BJ (cell line): ENCODE measurements around the gene ZNF497. TPM values are rescaled to one million over a fixed set of nuclear protein-coding genes. Genes with fewer than 3 reads are reported as not detected.
"Not testable (repeated sequence)": the region's sequence is repeated elsewhere in the genome, so short reads cannot be mapped to it uniquely, and the experiment has no call there.

Experiments used
- CTCF ChIA-PET: fragments of 350-600 bp; formaldehyde crosslinking; extraction: SDS; loops from one replicate; lab custom pipeline; 2021; ENCODE audit warnings: antibody characterized with exemption, inconsistent platforms; lab: Yijun Ruan, JAX
- POLR2A ChIA-PET: fragments of 300-600 bp; sonication (Branson Sonifier 250); formaldehyde crosslinking; extraction: SDS; loops from one replicate; lab custom pipeline; 2021; ENCODE audit warnings: antibody characterized with exemption; lab: Charles Lee
- DNase-seq: peaks from one replicate; pipeline ENCODE4 v3.0.0-alpha.2; 2011; ENCODE audit warnings: low read depth
- H3K27me3 ChIP-seq: 2 replicates; pipeline ENCODE4 v1.6.0; 2011; ENCODE audit warnings: low read length; ENCODE audit not compliant: control insufficient read depth, insufficient read depth
- H3K36me3 ChIP-seq: 2 replicates; pipeline ENCODE4 v1.5.1; 2011; ENCODE audit warnings: low read length; ENCODE audit not compliant: control insufficient read depth, insufficient read depth
- H3K4me3 ChIP-seq: 2 replicates; pipeline ENCODE4 v1.5.1; 2011; ENCODE audit warnings: low read depth, mild to moderate bottlenecking, control low read depth, low read length
- polyA plus RNA-seq: library from polyadenylated mRNA; depleted of rRNA; stranded (reverse); fragments of >200 nt; gene quantifications from 2 replicates; pipeline ENCODE4 v1.2.3, GENCODE V29; 2011
- TF ChIP-seq, protein P1 (sequence below): IDR thresholded peaks from 2 replicates; pipeline ENCODE4 v1.5.1; 2011; ENCODE audit warnings: low read depth, mild to moderate bottlenecking, control low read depth, inconsistent platforms, low read length, moderate library complexity; ENCODE audit not compliant: insufficient read depth

The ZNF497 gene
- polyA plus RNA-seq, 1 experiment = 0.20 TPM

DNA sequence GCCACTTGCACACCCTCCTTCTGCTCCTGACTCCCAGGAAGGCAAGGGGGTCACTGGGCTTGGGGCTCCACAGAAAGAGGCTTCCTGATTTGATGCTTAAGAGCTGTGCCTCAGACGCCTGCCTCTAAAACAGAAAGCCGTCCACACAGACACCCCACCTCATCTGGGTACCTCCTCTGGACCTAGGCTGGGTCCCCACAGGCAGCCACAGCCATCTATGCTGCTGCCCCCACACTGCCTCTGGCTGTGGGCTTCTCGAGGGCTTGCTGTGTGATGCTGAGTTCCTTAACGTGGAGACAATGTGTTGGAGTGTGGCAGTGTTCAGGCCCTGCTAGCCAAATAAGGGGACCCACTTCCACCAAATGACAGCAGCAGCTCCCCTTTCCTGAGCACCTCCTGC, 44.3 kb downstream of the ZNF497 start:
- ChIA-PET CTCF (interaction anchor here (0.9 kb wide), 1 partner anchor 202 kb away, joined by 3 read pairs; the partner anchor contains the start of gene ZBTB45), POLR2A (no interaction called here)
- no peaks in the 10 kb centered on the region for H3K27me3 ChIP-seq
- no peak overlapping the region for H3K4me3 ChIP-seq
- no peaks in the 10 kb centered on the region for H3K36me3 ChIP-seq
- DNase-seq = no peak
- TF ChIP-seq, protein P1, sequence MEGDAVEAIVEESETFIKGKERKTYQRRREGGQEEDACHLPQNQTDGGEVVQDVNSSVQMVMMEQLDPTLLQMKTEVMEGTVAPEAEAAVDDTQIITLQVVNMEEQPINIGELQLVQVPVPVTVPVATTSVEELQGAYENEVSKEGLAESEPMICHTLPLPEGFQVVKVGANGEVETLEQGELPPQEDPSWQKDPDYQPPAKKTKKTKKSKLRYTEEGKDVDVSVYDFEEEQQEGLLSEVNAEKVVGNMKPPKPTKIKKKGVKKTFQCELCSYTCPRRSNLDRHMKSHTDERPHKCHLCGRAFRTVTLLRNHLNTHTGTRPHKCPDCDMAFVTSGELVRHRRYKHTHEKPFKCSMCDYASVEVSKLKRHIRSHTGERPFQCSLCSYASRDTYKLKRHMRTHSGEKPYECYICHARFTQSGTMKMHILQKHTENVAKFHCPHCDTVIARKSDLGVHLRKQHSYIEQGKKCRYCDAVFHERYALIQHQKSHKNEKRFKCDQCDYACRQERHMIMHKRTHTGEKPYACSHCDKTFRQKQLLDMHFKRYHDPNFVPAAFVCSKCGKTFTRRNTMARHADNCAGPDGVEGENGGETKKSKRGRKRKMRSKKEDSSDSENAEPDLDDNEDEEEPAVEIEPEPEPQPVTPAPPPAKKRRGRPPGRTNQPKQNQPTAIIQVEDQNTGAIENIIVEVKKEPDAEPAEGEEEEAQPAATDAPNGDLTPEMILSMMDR = no peak

GRCh38 chr19:58317476-58318072, 45.0 kb downstream of the ZNF497 start:
- ChIA-PET POLR2A (no interaction called here), CTCF (no interaction called here)
- TF ChIP-seq, protein P1 = no peak
- no peak for DNase-seq
- Histone ChIP-seq H3K36me3 (no peaks in the 10 kb centered on the region), H3K4me3 (no peak overlapping the region), H3K27me3 (no peaks in the 10 kb centered on the region)

- Histone ChIP-seq H3K4me3 (no peak overlapping the region), H3K27me3 (no peaks in the 10 kb centered on the region), H3K36me3 (no peaks in the 10 kb centered on the region; the same call in 1 of the 2 replicates)
- TF ChIP-seq, protein P1 = no peak
- ChIA-PET CTCF (no interaction called here), POLR2A (no interaction called here)
- DNase-seq = no peak
Observed at GRCh38 chr19:58315580-58315979, 47.0 kb downstream of the ZNF497 start.

- H3K4me3 ChIP-seq = no peak overlapping the region
- no peaks in the 10 kb centered on the region for H3K27me3 ChIP-seq
- ChIA-PET CTCF (no interaction called here), POLR2A (no interaction called here)
- TF ChIP-seq, protein P1 = no peak
- peaks cover 3% of the 10 kb centered on the region for H3K36me3 ChIP-seq
- no peak for DNase-seq
Observed at GRCh38 chr19:58311345-58311865, 51.1 kb downstream of the ZNF497 start.

GRCh38 chr19:58310685-58311084, 51.9 kb downstream of the ZNF497 start:
- H3K4me3 ChIP-seq, POLR2A ChIA-PET, DNase-seq, CTCF ChIA-PET, H3K27me3 ChIP-seq, H3K36me3 ChIP-seq: not testable (repeated sequence)
- TF ChIP-seq, protein P1 = peak; percentile 17; the same call in 1 of the 2 replicates
